KG1 (cell line): ENCODE results near the gene ARMCX1.
"Not testable (repeated sequence)": the region's sequence is repeated elsewhere in the genome, so short reads cannot be mapped to it uniquely, and the experiment has no call there.

Experiments
- DNase-seq: peaks from one replicate; lab custom pipeline; 2025; lab: John Stamatoyannopoulos, UW

ARMCX1 gene

GRCh38 chrX:101550362-101550750 lies at the start of gene ARMCX1:
TSS of gene ARMCX1 (plus strand) at chrX:101550547. CDS start at chrX:101552931, 2,384 bp downstream.
- no peak for DNase-seq

- DNase-seq: not testable (repeated sequence)
These were observed 47.4 kb upstream of the ARMCX1 start for GRCh38 chrX:101502929-101503328.

- no peak for DNase-seq
These were observed 43.0 kb upstream of the ARMCX1 start for GRCh38 chrX:101507372-101507771.

- DNase-seq: no peak
These were observed 42.4 kb upstream of the ARMCX1 start for GRCh38 chrX:101507986-101508385.

GRCh38 chrX:101530944-101531343 lies 19.4 kb upstream of the ARMCX1 start:
- no peak for DNase-seq

- no peak for DNase-seq
These were observed 11.2 kb upstream of the ARMCX1 start for GRCh38 chrX:101539116-101539515.

- no peak for DNase-seq
These were observed 518 bp downstream of the ARMCX1 start for GRCh38 chrX:101550751-101551379.

GRCh38 chrX:101551380-101551767 lies 1.0 kb downstream of the ARMCX1 start:
- DNase-seq: no peak

GRCh38 chrX:101552714-101553113 lies 2.4 kb downstream of the ARMCX1 start:
- no peak for DNase-seq

GRCh38 chrX:101564651-101565050 lies 14.3 kb downstream of the ARMCX1 start:
- DNase-seq: no peak

GRCh38 chrX:101595739-101596419 lies 45.5 kb downstream of the ARMCX1 start:
- no peak for DNase-seq

GRCh38 chrX:101599592-101599991 lies 49.2 kb downstream of the ARMCX1 start:
- DNase-seq: not testable (repeated sequence)

GRCh38 chrX:101602077-101602476 lies 51.7 kb downstream of the ARMCX1 start:
- DNase-seq: no peak
